LHCN-M2 (cell line): ENCODE measurements around the gene G3BP1. TPM values are rescaled to one million over a fixed set of nuclear protein-coding genes. Genes with fewer than 3 reads are reported as not detected.
"Not testable (repeated sequence)": the region's sequence is repeated elsewhere in the genome, so short reads cannot be mapped to it uniquely, and the experiment has no call there.

Experiments
- DNase-seq: peaks from one replicate; pipeline ENCODE4 v3.0.0-alpha.2; 2012; ENCODE audit warnings: low read depth
- total RNA-seq: library from RNA; depleted of rRNA; stranded (reverse); fragments of >200 nt; gene quantifications from 2 replicates; pipeline ENCODE4 v1.2.3, GENCODE V29; 2014

G3BP1 gene
- total RNA-seq, 1 experiment from 2014 or later: 203 TPM

DNA sequence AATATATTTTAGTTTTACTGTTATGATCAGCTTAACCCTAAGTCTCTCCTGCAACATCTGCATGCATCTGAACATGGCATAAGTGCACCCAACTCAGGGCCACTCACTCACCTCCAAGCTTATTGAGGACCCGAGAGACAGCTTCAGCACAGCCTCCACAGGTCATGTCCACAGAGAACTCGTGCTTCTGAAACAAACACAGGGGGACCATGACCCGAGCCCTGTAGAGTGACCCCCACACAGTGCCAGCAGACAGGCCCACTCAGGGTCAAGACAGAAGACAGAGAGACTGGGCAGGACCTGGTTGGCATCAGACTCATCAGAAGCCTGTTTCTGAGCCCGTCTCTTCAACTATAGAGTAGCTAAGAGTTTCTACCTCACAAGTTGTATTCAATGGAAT, 20.2 kb upstream of the G3BP1 start:
- DNase-seq: no peak

DNA sequence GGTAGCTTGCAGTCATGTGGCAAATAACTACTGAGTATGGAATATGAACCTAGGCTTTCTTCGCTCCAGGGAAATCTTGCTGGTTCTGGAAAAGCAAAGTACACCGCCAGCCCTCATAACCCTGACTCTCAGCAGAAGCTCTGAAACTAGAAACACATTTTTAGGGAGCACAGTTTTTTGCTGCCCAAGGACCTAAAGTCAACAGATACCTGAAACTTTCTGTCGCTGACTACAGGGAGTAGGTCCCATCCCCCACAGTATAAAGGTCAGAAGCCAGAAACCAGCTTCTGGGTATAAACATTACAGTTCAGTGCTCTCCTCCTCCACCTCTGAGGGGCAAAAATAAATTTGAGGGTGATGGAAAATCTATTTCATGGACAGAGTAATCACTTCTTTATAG, 16.4 kb upstream of the G3BP1 start:
- DNase-seq: no peak

GRCh38 chr5:151757233-151758140, 14.3 kb upstream of the G3BP1 start:
- no peak for DNase-seq

DNA sequence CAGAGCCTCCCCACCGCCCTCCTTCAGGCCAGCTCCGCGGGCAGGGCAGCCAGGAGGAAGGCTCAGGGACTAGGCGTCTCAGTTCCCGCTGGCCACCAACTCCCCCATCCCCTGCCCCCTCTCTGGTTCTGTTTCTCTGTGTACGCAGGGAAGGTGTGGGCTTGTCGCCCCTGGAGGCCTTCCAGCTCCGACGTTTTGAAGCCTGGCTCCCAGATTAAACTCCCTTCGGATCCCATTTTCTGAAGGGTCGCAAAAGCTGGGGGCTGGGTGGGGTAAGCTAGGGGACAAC, 13.7 kb upstream of the G3BP1 start:
- DNase-seq: no peak

- DNase-seq: peak; percentile 85
These were observed 13.1 kb upstream of the G3BP1 start, which contains the start of gene ATOX1 for GRCh38 chr5:151758430-151759241. Gene ATOX1, minus strand, starts transcription at chr5:151758631. Its CDS starts 80 bp downstream, at chr5:151758551.

DNA sequence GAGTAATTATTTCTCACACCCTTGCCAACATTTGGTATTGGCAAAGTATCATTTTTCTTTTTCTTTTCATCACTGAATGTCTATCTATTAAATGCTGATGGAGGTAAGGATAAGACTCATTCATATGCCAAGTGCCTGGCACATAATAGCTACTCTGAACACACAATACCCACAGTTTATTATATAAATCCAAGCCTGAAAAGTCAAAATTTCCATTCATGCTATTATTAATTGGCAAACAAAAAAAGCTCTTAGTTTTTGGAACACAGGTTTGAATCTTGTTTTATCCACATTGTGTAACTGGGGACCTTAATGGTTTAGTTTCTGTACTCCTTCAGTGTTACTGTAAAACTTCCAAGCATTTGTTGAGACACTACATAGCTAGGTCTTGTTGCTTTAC, 7.0 kb upstream of the G3BP1 start:
- DNase-seq: no peak

- DNase-seq: no peak
These were observed 4.8 kb upstream of the G3BP1 start for GRCh38 chr5:151766975-151767374.

GRCh38 chr5:151770383-151771258, 1.1 kb upstream of the G3BP1 start:
- peak; percentile 80 for DNase-seq

GRCh38 chr5:151772029-151772845, 483 bp downstream of the G3BP1 start:
- DNase-seq: peak; percentile 48

DNA sequence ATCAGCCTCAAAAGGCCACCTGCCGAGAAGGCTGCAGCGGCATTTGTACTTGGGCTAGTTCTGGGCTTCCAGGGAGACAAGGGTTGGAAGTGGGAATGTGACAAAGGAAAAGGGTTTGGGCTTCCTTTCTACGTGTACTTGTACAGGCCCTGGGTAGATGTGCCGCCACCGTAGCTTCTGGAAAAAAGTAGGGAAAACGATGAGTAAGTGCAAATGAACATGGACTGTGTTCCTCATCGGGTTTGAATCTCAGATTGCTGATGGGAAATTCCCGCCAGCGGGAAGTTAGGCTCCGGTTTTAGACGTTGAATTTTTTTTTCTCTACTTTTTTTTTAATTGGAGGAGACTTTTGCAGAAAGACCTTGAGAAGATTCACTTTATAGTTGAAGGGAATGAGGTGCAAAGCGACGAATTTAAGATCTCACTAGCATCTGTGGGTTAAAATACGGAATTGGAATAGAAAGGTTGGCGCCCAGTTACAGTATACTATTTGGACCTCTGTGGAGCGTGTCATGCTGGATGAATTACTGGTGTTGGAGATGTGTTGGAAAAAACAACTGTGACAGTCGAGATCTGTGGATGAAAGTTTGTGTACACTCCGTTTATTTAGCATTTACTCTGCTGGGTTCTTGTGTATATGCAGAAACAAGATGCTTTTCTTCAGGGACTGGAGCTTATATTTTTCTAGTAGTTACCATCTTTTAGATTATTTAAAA, 1.2 kb downstream of the G3BP1 start:
- peak; percentile 40 for DNase-seq

GRCh38 chr5:151773951-151774350, 2.2 kb downstream of the G3BP1 start:
- no peak for DNase-seq

DNA sequence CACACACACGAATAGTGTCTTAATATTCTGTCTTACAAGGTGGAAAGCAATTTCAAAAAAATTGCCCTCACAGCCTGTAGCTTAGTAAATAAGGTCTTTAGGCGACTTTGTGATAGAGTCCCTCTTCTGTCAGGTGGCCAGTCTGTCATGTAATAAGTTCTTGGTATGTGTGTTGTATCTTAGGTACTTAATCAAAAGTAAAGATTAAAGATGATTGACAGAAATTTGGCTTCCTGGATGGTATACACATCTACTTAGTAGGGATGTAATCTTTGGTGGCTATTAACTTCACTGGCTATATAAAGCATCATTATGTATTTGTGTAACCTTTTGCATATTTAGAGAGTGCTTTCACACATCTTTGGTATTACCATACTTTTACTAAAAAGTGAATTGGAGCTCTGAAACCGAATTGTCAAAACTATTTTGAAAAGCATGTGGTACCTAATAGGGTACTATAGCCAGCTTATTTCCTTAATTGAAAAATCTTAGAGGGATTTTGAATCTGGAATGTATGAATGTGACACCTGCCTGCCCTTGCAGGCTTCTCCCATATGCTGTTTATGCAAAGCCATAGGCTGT, 3.4 kb downstream of the G3BP1 start:
- DNase-seq: no peak

DNA sequence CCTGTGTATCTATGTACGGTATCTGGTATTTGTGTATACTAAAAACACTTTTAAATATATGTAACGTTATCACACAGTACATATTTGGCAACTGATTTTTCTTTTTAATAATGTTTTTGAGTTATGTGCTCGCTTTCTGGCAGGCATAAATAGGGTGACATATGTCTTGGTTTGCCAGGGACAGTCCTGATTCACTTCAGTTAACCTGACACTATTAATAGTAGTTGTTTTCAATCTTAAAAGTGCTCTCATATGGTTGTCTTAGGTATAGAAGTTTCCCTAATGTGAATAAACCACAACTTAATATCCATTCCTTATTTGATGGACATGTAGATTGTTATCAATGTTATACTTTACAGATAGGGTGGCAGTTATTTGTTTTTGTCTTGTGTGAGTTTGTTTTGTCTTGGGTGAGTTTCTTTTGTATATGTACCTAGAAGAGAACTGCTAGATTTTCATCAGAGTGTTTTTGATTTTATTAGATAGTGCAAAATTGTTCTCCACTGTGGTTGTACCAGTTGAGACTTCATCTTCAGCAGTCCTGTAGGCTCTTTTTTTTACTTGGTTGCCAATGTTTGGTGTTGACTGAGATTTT, 7.9 kb downstream of the G3BP1 start:
- DNase-seq: no peak

- no peak for DNase-seq
These were observed 8.6 kb downstream of the G3BP1 start for GRCh38 chr5:151780348-151780747.

DNA sequence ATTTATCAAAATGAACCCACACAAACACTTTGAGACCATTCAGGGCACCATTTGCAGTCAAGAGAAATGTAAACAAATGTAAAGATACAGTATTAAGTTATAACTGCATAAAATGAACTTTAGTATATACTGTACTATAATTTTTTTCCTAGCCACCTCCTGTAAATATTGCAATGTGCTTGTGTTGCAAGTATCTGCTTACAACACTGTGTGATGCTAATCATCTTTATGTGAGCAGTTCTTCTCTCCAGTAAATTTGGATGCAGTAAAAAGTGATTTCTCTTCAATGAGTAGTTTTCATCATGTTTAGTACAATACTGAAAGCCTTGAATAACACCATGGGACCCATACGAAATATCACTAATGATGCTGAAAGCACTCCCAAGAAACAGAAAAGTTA, 9.4 kb downstream of the G3BP1 start:
- no peak for DNase-seq

- DNase-seq: not testable (repeated sequence)
These were observed 11.9 kb downstream of the G3BP1 start for GRCh38 chr5:151783664-151784063.

- DNase-seq: no peak
These were observed 12.4 kb downstream of the G3BP1 start for GRCh38 chr5:151784141-151784540.

GRCh38 chr5:151786468-151786867, 14.7 kb downstream of the G3BP1 start:
- no peak for DNase-seq

- no peak for DNase-seq
These were observed 16.1 kb downstream of the G3BP1 start for GRCh38 chr5:151787817-151788216.
